ENCODE results near the gene AQP10. TPM values are rescaled to one million over a fixed set of nuclear protein-coding genes. Genes with fewer than 3 reads are reported as not detected.

The AQP10 gene
- total RNA-seq, 1 donor = not detected

- no peak overlapping the region for H3K4me2 ChIP-seq (ENCODE audit: insufficient read depth, low read length)
- no peak overlapping the region for H3K4me3 ChIP-seq (ENCODE audit: insufficient read depth, low read length)
- H3K36me3 ChIP-seq (ENCODE audit: insufficient read depth, low read length) = peaks cover 67% of the 10 kb centered on the region
- no peak overlapping the region for H2AFZ ChIP-seq (ENCODE audit: low read length)
- no peak overlapping the region for H3K27ac ChIP-seq (ENCODE audit: low read depth, low read length)
- peaks cover 8% of the 10 kb centered on the region for H3K4me1 ChIP-seq (ENCODE audit: insufficient read depth, low read length)
- H3K27me3 ChIP-seq (ENCODE audit: insufficient read depth, low read length) = no peaks in the 10 kb centered on the region
- no peak for DNase-seq (ENCODE audit: insufficient read length, low spot score, missing footprints)
- TF ChIP-seq CTCF (IDR thresholded peaks at IDR 0.05; ENCODE audit: extremely low read depth, low read depth, low read length) = no peak
- no peaks in the 10 kb centered on the region for H3K79me2 ChIP-seq (ENCODE audit: insufficient read depth, low read length)
- H4K20me1 ChIP-seq (ENCODE audit: insufficient read depth, low read length) = peaks cover 30% of the 10 kb centered on the region
- no peaks in the 10 kb centered on the region for H3K9me3 ChIP-seq (ENCODE audit: low read depth, low read length)
These were observed 27.1 kb downstream of the AQP10 start for GRCh38 chr1:154347961-154348360.

GRCh38 chr1:154348429-154349076, 27.7 kb downstream of the AQP10 start:
- Histone ChIP-seq H3K4me2 (ENCODE audit: insufficient read depth, low read length) (no peak overlapping the region), H3K36me3 (ENCODE audit: insufficient read depth, low read length) (peaks cover 61% of the 10 kb centered on the region), H2AFZ (ENCODE audit: low read length) (no peak overlapping the region), H3K79me2 (ENCODE audit: insufficient read depth, low read length) (no peaks in the 10 kb centered on the region), H3K27ac (ENCODE audit: low read depth, low read length) (no peak overlapping the region), H3K4me1 (ENCODE audit: insufficient read depth, low read length) (peaks cover 14% of the 10 kb centered on the region), H3K4me3 (ENCODE audit: insufficient read depth, low read length) (no peak overlapping the region), H3K27me3 (ENCODE audit: insufficient read depth, low read length) (no peaks in the 10 kb centered on the region), H3K9me3 (ENCODE audit: low read depth, low read length) (no peaks in the 10 kb centered on the region), H4K20me1 (ENCODE audit: insufficient read depth, low read length) (peaks cover 30% of the 10 kb centered on the region)
- DNase-seq (ENCODE audit: insufficient read length, low spot score, missing footprints) = no peak
- no peak for TF ChIP-seq CTCF (IDR thresholded peaks at IDR 0.05; ENCODE audit: extremely low read depth, low read depth, low read length)

GRCh38 chr1:154349121-154349520, 28.2 kb downstream of the AQP10 start:
- DNase-seq (ENCODE audit: insufficient read length, low spot score, missing footprints) = no peak
- H3K4me3 ChIP-seq (ENCODE audit: insufficient read depth, low read length) = no peak overlapping the region
- peaks cover 55% of the 10 kb centered on the region for H3K36me3 ChIP-seq (ENCODE audit: insufficient read depth, low read length)
- no peak overlapping the region for H3K4me2 ChIP-seq (ENCODE audit: insufficient read depth, low read length)
- H3K27me3 ChIP-seq (ENCODE audit: insufficient read depth, low read length) = no peaks in the 10 kb centered on the region
- H3K79me2 ChIP-seq (ENCODE audit: insufficient read depth, low read length) = no peaks in the 10 kb centered on the region
- no peak overlapping the region for H2AFZ ChIP-seq (ENCODE audit: low read length)
- no peak overlapping the region for H3K27ac ChIP-seq (ENCODE audit: low read depth, low read length)
- no peak for TF ChIP-seq CTCF (IDR thresholded peaks at IDR 0.05; ENCODE audit: extremely low read depth, low read depth, low read length)
- no peaks in the 10 kb centered on the region for H3K9me3 ChIP-seq (ENCODE audit: low read depth, low read length)
- peaks cover 15% of the 10 kb centered on the region for H3K4me1 ChIP-seq (ENCODE audit: insufficient read depth, low read length)
- H4K20me1 ChIP-seq (ENCODE audit: insufficient read depth, low read length) = peaks cover 30% of the 10 kb centered on the region

GRCh38 chr1:154350383-154350782, 29.5 kb downstream of the AQP10 start:
- Histone ChIP-seq H3K4me1 (ENCODE audit: insufficient read depth, low read length) (peaks cover 15% of the 10 kb centered on the region), H3K79me2 (ENCODE audit: insufficient read depth, low read length) (no peaks in the 10 kb centered on the region), H3K4me3 (ENCODE audit: insufficient read depth, low read length) (no peak overlapping the region), H3K27me3 (ENCODE audit: insufficient read depth, low read length) (no peaks in the 10 kb centered on the region), H3K9me3 (ENCODE audit: low read depth, low read length) (no peaks in the 10 kb centered on the region), H2AFZ (ENCODE audit: low read length) (no peak overlapping the region), H3K36me3 (ENCODE audit: insufficient read depth, low read length) (peaks cover 43% of the 10 kb centered on the region), H3K27ac (ENCODE audit: low read depth, low read length) (no peak overlapping the region), H4K20me1 (ENCODE audit: insufficient read depth, low read length) (peaks cover 23% of the 10 kb centered on the region), H3K4me2 (ENCODE audit: insufficient read depth, low read length) (no peak overlapping the region)
- no peak for TF ChIP-seq CTCF (IDR thresholded peaks at IDR 0.05; ENCODE audit: extremely low read depth, low read depth, low read length)
- no peak for DNase-seq (ENCODE audit: insufficient read length, low spot score, missing footprints)

Measured in osteoblast (primary cell).